Breast epithelium (tissue), 3 donors: ENCODE measurements around the gene MED22.

Experiments used
- CTCF ChIP-seq, 3 donors: fragments of 450-650 bp; IDR thresholded peaks; one replicate each; pipeline ENCODE4 v1.5.1; 2016 to 2017; ENCODE audit warnings: antibody characterized with exemption in 3 of 3, mild to moderate bottlenecking in 3 of 3, moderate library complexity in 3 of 3
- POLR2A ChIP-seq: fragments of 450-650 bp; IDR thresholded peaks from one replicate; pipeline ENCODE4 v1.6.1; 2016; ENCODE audit warnings: antibody characterized with exemption, mild to moderate bottlenecking, moderate library complexity

- TF ChIP-seq CTCF (IDR thresholded peaks at IDR 0.05): no peak
- no peak for TF ChIP-seq POLR2A
These were observed 22.0 kb upstream of the MED22 start for GRCh38 chr9:133369933-133370332.
